HepG2 (cell line): Measurements from ENCODE around the gene ACAA2. TPM values are rescaled to one million over a fixed set of nuclear protein-coding genes. Genes with fewer than 3 reads are reported as not detected.
A peak's percentile ranks its signal among the peaks of the same experiment; 100 is the strongest.

Experiments
- ATAC-seq: fragments of 200-7000 bp; cut with Tn5 transposase; 3 replicates; pipeline ENCODE4 v1.9.1; 2020; ENCODE audit warnings: mild to moderate bottlenecking, moderate library complexity
- BruUV-seq: library from RNA; stranded (reverse); fragments of 400-500 nt; replicated peaks from 2 replicates; lab custom pipeline; 2021; lab: Mats Ljungman, UMichigan
- CTCF ChIA-PET: fragments of 300-600 bp; formaldehyde crosslinking; extraction: SDS; loops from one replicate; lab custom pipeline; 2021; ENCODE audit warnings: low total read pairs, inconsistent platforms, low intra/inter-chr PET ratio; lab: Yijun Ruan, JAX
- POLR2A ChIA-PET: fragments of 350-600 bp; sonication (Branson Sonifier 250); formaldehyde crosslinking; loops from one replicate; lab custom pipeline; 2020; ENCODE audit warnings: antibody characterized with exemption, inconsistent platforms; lab: Yijun Ruan, JAX
- DNase-seq: peaks from one replicate; pipeline ENCODE4 v3.0.0-alpha.2; 2015; ENCODE audit warnings: low spot score
- FAIRE-seq: peaks from 3 replicates; lab custom pipeline; 2011; peaks lifted over from hg19 to GRCh38; lab: Jason Lieb, UNC
- H2AFZ ChIP-seq: one replicate; pipeline ENCODE4 v1.6.1; 2011; ENCODE audit warnings: low read length, inconsistent platforms
- H3K27ac ChIP-seq: fragments of 300-600 bp; 3 replicates; pipeline ENCODE4 v1.8.0; 2011; ENCODE audit warnings: mixed run types, mild to moderate bottlenecking, mixed read lengths, low read length, inconsistent platforms; ENCODE audit not compliant: insufficient read depth; ENCODE audit errors: extremely low read length
- H3K27me3 ChIP-seq, 2 experiments: fragments of 200-600 bp in 1 of 2; 2 replicates in 1 of 2; 3 replicates in 1 of 2; pipeline versions ENCODE4 v1.6.0 to v1.8.0; 2011; ENCODE audit warnings: low read length in 2 of 2, mild to moderate bottlenecking in 2 of 2, moderate library complexity in 2 of 2, inconsistent platforms in 1 of 2; ENCODE audit not compliant: insufficient read depth in 2 of 2, control insufficient read depth in 1 of 2
- H3K36me3 ChIP-seq, 2 experiments: fragments of 200-600 bp in 1 of 2; replicated peaks in 1 of 2; 2 replicates in 1 of 2; 3 replicates in 1 of 2; pipeline versions ENCODE4 v1.5.1 to v1.8.0; 2011; ENCODE audit warnings: low read length in 2 of 2, inconsistent platforms in 1 of 2; ENCODE audit not compliant: insufficient read depth in 2 of 2, control insufficient read depth in 1 of 2
- H3K4me1 ChIP-seq: 2 replicates; pipeline ENCODE4 v1.5.1; 2012; ENCODE audit warnings: low read length, inconsistent platforms; ENCODE audit not compliant: insufficient read depth
- H3K4me2 ChIP-seq: 2 replicates; pipeline ENCODE4 v1.6.0; 2011; ENCODE audit warnings: low read depth, low read length, inconsistent platforms
- H3K4me3 ChIP-seq, 3 experiments: fragments of 200-600 bp in 1 of 3; sonication (generic), shearing (Covaris generic) in 1 of 3; replicated peaks in 1 of 3; 2 replicates each; pipeline ENCODE4 v1.5.1; 2011 to 2016; ENCODE audit warnings: low read length in 3 of 3, inconsistent platforms in 2 of 3, low read depth in 2 of 3, mild to moderate bottlenecking in 2 of 3, control low read depth in 1 of 3, mixed read lengths in 1 of 3; ENCODE audit not compliant: insufficient read depth in 1 of 3
- H3K79me2 ChIP-seq: one replicate; pipeline ENCODE4 v1.6.1; 2011; ENCODE audit warnings: low read length, inconsistent platforms; ENCODE audit not compliant: insufficient read depth
- H3K9ac ChIP-seq: 2 replicates; pipeline ENCODE4 v1.6.0; 2011; ENCODE audit warnings: mild to moderate bottlenecking, low read depth, low read length, inconsistent platforms; ENCODE audit not compliant: insufficient read depth
- H3K9me3 ChIP-seq: 2 replicates; pipeline ENCODE4 v1.5.1; 2012; ENCODE audit warnings: mild to moderate bottlenecking, low read length
- H4K20me1 ChIP-seq: 2 replicates; pipeline ENCODE4 v1.6.0; 2011; ENCODE audit warnings: inconsistent platforms, mild to moderate bottlenecking, low read length, moderate library complexity; ENCODE audit not compliant: insufficient read depth
- ATF7 ChIP-seq, 2 experiments: fragments of 450-650 bp in 1 of 2; sonication (generic) in 1 of 2; formaldehyde crosslinking in 1 of 2; IDR thresholded peaks; 2 replicates each; pipeline versions ENCODE4 v1.4.0 to v1.6.1; 2016 to 2020; ENCODE audit warnings: antibody characterized with exemption in 1 of 2, mild to moderate bottlenecking in 1 of 2, missing genetic modification reagents in 1 of 2
- CEBPB ChIP-seq: IDR thresholded peaks from 2 replicates; pipeline ENCODE4 v1.6.1; 2011; ENCODE audit warnings: low read depth, low read length, improper control_type of control experiment, borderline replicate concordance
- FOXK1 ChIP-seq: sonication (generic); formaldehyde crosslinking; IDR thresholded peaks from 2 replicates; pipeline ENCODE4 v1.4.0; 2020; ENCODE audit warnings: low read depth, missing genetic modification reagents, borderline replicate concordance
- MTF2 ChIP-seq: sonication (generic); formaldehyde crosslinking; IDR thresholded peaks from 2 replicates; pipeline ENCODE4 v1.5.0; 2020; ENCODE audit warnings: missing genetic modification reagents, borderline replicate concordance
- TGIF2 ChIP-seq: IDR thresholded peaks from 2 replicates; pipeline ENCODE4 v1.6.1; 2016; ENCODE audit warnings: control low read depth, missing compliant biosample characterization
- ZNF790 ChIP-seq: sonication (generic); formaldehyde crosslinking; IDR thresholded peaks from 2 replicates; pipeline ENCODE4 v1.8.0; 2022; ENCODE audit warnings: missing genetic modification reagents, mild to moderate bottlenecking, borderline replicate concordance
- WGBS: methylation state at CpG from one replicate; pipeline ENCODE4 v1.1.6; 2017; ENCODE audit warnings: low lambda C conversion rate; 5-methylcytosine and 5-hydroxymethylcytosine counted together
- in situ Hi-C: cut with HindIII; loops from 2 replicates; pipeline ENCODE4 v1.10.0; 2017; ENCODE audit warnings: low pct_unique_long_range_greater_than_20kb; ENCODE audit not compliant: extremely low pct_ligation_motif_present
- intact Hi-C: fragments of 100-400 bp; cut with micrococcal nuclease; formaldehyde crosslinking; loops from one replicate; pipeline ENCODE4 v1.10.0; 2022; ENCODE audit not compliant: unreplicated experiment
- polyA plus RNA-seq, 8 experiments: library from polyadenylated mRNA; depleted of rRNA in 3 of 8; stranded (reverse) in 7 of 8; unstranded in 1 of 8; fragments of >200 nt; fragmentation: Illumina TruSeq in 4 of 8; extraction: Trizol in 4 of 8; gene quantifications; 2 replicates each; pipeline versions ENCODE4 v1.2.1 to v1.2.3, GENCODE V29; 2011 to 2016; ENCODE audit warnings: low read depth in 4 of 8, missing spikeins in 1 of 8, mixed read lengths in 1 of 8; ENCODE audit not compliant: insufficient read depth in 1 of 8
- total RNA-seq, 5 experiments: library from RNA; depleted of rRNA; stranded (reverse); fragments of >200 nt; fragmentation: Illumina TruSeq; extraction: Trizol; gene quantifications; 2 replicates each; pipeline ENCODE4 v1.2.3, GENCODE V29; 2016; ENCODE audit warnings: low read depth in 1 of 5

ACAA2 gene
- total and polyA plus RNA-seq, 2 of the 13 experiments (the other 11 are each of a cell fraction or from before 2014, with no cell fraction given) = 51.6 to 182 TPM

- CTCF ChIA-PET = no interaction called here
- H3K9me3 ChIP-seq = no peaks in the 10 kb centered on the region
- no peak overlapping the region for H3K4me3 ChIP-seq
- no peaks in the 10 kb centered on the region for H4K20me1 ChIP-seq
- ATAC-seq = no peak
- no peaks in the 10 kb centered on the region; the same call in 1 of the 2 replicates for H3K4me1 ChIP-seq
- TF ChIP-seq MTF2 (CRISPR knock-in tag) = no peak
- TF ChIP-seq ATF7 (IDR thresholded peaks at IDR 0.05) = peak; percentile 69
- no peak for TF ChIP-seq ATF7 (CRISPR knock-in tag; IDR thresholded peaks at IDR 0.05)
- FAIRE-seq = no peak
- H3K36me3 ChIP-seq = no peaks in the 10 kb centered on the region
- no peak overlapping the region for H2AFZ ChIP-seq
- no peak overlapping the region for H3K9ac ChIP-seq
- no TSS peak for BruUV-seq
- 42% methylated on average over 8 of the region's 8 CpGs for WGBS
- POLR2A ChIA-PET = no interaction called here
- no peak for DNase-seq
- intact Hi-C loops (no loop called here), in situ Hi-C loops (no loop called here)
- peaks cover 0 to 12% of the 10 kb centered on the region in 2 experiments; a peak in 3 of 5 replicates for H3K27me3 ChIP-seq
- no peak overlapping the region for H3K4me2 ChIP-seq
- H3K27ac ChIP-seq = no peak overlapping the region
- no peaks in the 10 kb centered on the region for H3K79me2 ChIP-seq
These were observed 68.8 kb downstream of the ACAA2 start for GRCh38 chr18:49744376-49745008.

DNA sequence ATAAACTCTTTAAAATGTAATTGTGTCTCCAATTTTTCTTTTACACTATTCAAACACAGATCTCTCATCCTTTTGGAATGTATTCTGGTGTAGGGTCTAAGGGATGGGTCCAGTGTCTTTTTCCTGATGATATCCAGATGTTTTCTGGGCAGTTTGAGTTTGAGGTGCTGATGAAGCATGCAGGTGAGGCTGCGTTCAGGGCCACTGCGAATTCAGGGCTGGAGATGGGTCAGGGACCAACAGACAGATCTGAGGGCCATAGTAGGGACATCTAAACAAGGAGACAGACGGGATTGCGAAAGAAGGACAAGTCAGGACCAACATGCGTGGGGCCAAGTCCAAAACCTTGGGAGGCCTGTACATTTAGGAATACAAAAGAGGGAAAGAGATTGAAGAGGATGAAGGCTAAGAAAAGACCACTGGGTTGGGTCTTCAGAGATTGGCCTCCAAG lies 70.2 kb downstream of the ACAA2 start:
- Histone ChIP-seq H3K4me3 (no peak overlapping the region), H3K27ac (no peak overlapping the region), H3K9me3 (no peaks in the 10 kb centered on the region), H2AFZ (no peak overlapping the region), H3K36me3 (no peaks in the 10 kb centered on the region), H3K27me3 (peaks cover 0 to 12% of the 10 kb centered on the region in 2 experiments; a peak in 3 of 5 replicates), H3K4me1 (no peaks in the 10 kb centered on the region; the same call in 1 of the 2 replicates), H3K4me2 (no peak overlapping the region)
- BruUV-seq = no TSS peak
- no peak for FAIRE-seq
- intact Hi-C loops = no loop called here
- WGBS = 19% methylated on average over 5 of the region's 5 CpGs
- TF ChIP-seq TGIF2 (CRISPR knock-in tag) = no peak
- no peak for TF ChIP-seq FOXK1 (CRISPR knock-in tag)
- peak; percentile 65 for TF ChIP-seq CEBPB
- no peak for TF ChIP-seq ZNF790
- TF ChIP-seq, all 625 proteins: peak for 1
- POLR2A ChIA-PET = no interaction called here
- no peaks in the 10 kb centered on the region for H4K20me1 ChIP-seq
- DNase-seq = no peak
- in situ Hi-C loops = no loop called here
- H3K79me2 ChIP-seq = no peaks in the 10 kb centered on the region
- CTCF ChIA-PET = no interaction called here
- H3K9ac ChIP-seq = no peak overlapping the region
- ATAC-seq = no peak
